Spinal cord (tissue), 10 donors: ENCODE results near the gene PRRT4. TPM values are rescaled to one million over a fixed set of nuclear protein-coding genes. Genes with fewer than 3 reads are reported as not detected.

Experiments
- DNase-seq, 6 donors: peaks; one replicate each; pipeline versions ENCODE4 v3.0.0 to v3.0.0-alpha.2; 2013 to 2015; ENCODE audit warnings: low spot score in 6 of 6, low read depth in 4 of 6
- H3K27ac ChIP-seq: one replicate; pipeline ENCODE4 v1.5.1; 2013; ENCODE audit warnings: low read depth, low read length, control low read depth
- H3K27me3 ChIP-seq: one replicate; pipeline ENCODE4 v1.6.1; 2013; ENCODE audit warnings: low read length; ENCODE audit not compliant: control insufficient read depth, insufficient read depth
- H3K36me3 ChIP-seq: one replicate; pipeline ENCODE4 v1.6.1; 2013; ENCODE audit warnings: low read length; ENCODE audit not compliant: control insufficient read depth, insufficient read depth
- H3K4me1 ChIP-seq: one replicate; pipeline ENCODE4 v1.6.1; 2013; ENCODE audit warnings: low read length; ENCODE audit not compliant: control insufficient read depth, insufficient read depth
- H3K4me3 ChIP-seq: one replicate; pipeline ENCODE4 v1.5.1; 2013; ENCODE audit warnings: low read depth, low read length, control low read depth
- H3K9me3 ChIP-seq: one replicate; pipeline ENCODE4 v1.6.1; 2013; ENCODE audit warnings: low read length; ENCODE audit not compliant: control insufficient read depth, insufficient read depth
- WGBS: methylation state at CpG from one replicate; pipeline ENCODE4 v1.1.5; 2013; ENCODE audit warnings: missing lambda C conversion rate; ENCODE audit not compliant: insufficient coverage; 5-methylcytosine and 5-hydroxymethylcytosine counted together
- polyA plus RNA-seq, 2 donors: library from polyadenylated mRNA; unstranded; fragments of 120-200 nt; gene quantifications; one replicate each; pipeline ENCODE4 v1.2.1, GENCODE V29; 2013; ENCODE audit not compliant: insufficient read length in 2 of 2
- total RNA-seq, 2 donors: library from RNA; depleted of rRNA in 1 of 2; stranded (reverse); fragments of 120-200 nt in 1 of 2; fragments of >200 nt in 1 of 2; gene quantifications; one replicate each; pipeline versions ENCODE4 v1.2.3 to v1.2.4, GENCODE V29; 2013 to 2014
- donor health status: healthy.

The PRRT4 gene
- total and polyA plus RNA-seq, 4 donors = 4.0 to 43.8 (median 20.9) TPM

DNA sequence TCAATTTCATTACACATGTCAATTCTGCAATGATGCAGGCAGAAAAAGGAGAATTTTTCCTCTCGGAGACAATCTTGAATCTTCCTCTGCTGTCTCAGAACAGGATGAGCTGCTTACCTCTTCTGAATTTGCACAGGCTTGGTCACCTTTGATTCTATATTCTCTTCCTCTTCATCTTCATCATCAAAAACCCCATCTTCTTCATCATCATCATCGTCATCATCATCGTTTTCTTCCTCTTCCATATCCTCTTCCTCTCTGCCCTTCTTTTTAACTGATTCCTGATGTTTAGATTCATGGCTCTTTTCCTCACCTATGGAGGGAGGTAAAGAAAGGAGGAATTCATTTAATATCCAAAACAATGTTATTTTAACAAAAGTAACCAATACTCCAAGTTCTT, 25.8 kb downstream of the PRRT4 start:
- Histone ChIP-seq H3K36me3 (peaks cover 44% of the 10 kb centered on the region), H3K4me3 (no peak overlapping the region), H3K4me1 (no peaks in the 10 kb centered on the region), H3K9me3 (no peaks in the 10 kb centered on the region), H3K27me3 (no peaks in the 10 kb centered on the region), H3K27ac (no peak overlapping the region)
- WGBS = 92% methylated on average over 1 of the region's 3 CpGs
- DNase-seq = no peak

DNA sequence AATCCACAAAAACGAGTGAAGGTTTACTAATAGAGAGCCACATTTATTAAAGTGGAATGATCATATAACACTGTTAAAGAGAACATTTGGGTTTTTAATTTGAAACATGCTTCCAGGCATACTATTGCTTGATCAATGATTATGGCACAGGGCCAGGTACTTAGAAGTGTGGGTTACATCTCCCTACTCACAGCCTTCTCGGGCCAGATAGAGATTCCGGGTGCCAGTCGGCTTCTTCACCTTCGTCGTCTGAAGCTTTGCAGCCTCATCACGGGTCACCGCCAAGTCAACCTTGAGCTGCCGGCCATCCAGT, 37.2 kb downstream of the PRRT4 start:
- WGBS = 97% methylated on average over 8 of the region's 9 CpGs

DNA sequence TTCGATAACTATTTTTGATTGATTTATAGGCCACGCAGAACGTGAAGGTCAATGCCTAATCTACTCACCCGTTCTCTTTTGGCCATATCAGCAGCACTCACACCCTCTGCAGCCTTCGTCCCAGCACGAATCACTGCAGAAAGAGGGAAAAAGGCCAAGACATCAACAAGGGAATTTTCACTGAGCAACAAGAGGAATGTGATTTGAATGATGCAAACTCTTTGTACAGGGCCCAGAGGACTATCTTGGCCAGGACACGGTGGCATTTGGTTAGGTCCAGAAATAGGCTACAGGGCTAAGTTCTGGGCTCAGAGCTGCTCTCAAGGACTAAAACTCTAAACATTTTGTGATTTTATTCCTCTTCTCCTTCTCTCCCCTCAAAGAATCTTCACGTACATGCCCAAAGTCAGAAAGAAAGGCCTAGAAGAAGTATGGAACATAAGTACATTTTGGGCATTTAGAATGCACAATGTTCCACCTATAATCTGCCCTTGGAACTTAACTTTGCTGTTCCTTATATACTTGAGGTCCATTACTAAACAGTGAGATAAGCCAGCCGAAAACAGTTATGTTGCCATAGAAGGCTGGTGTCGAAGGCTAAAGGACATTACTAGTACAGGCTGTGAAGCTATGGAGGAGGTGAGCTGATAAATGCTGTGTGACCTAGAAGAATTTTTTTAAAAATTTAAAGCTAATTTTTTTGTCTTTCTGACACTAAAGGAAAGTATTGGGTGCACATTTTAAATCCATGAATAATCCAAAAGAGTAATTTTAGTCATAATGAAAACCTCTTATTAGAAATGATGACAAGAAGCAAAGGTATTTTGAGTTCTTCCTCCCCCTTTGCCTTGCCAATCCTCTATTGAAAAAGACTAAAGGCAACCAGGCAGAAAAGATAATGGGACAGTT, 37.8 kb downstream of the PRRT4 start:
- no peak for DNase-seq
- Histone ChIP-seq H3K4me1 (no peaks in the 10 kb centered on the region), H3K27ac (no peak overlapping the region), H3K27me3 (no peaks in the 10 kb centered on the region), H3K4me3 (no peak overlapping the region), H3K9me3 (no peaks in the 10 kb centered on the region), H3K36me3 (peaks cover 40% of the 10 kb centered on the region)
- WGBS = 95% methylated on average over 6 of the region's 10 CpGs

More for the DNA sequence above, 37.2 kb downstream of the PRRT4 start:
- peaks cover 45% of the 10 kb centered on the region for H3K36me3 ChIP-seq
- no peaks in the 10 kb centered on the region for H3K4me1 ChIP-seq
- no peak overlapping the region for H3K4me3 ChIP-seq
- H3K9me3 ChIP-seq = no peaks in the 10 kb centered on the region
- DNase-seq = peak in 1 of 6 donors; percentile 9
- no peaks in the 10 kb centered on the region for H3K27me3 ChIP-seq
- H3K27ac ChIP-seq = no peak overlapping the region

DNA sequence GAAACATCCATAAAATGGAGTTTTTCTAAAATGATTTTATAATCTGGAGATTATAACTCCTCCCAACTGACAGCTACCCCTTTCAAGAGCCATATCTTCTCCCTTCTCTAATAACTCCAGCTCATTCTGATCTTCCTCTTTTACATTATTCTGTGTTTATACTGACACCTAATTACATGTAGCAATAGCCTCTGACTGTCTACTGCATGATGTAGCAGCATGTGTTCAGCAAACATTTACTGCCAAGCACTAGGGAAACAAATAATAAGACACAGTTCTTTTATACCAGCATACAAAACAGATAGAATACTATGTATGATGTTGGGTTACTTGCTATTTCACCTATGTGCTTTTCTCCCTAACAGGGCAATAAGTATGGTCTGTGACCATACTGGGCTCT, 38.5 kb downstream of the PRRT4 start:
- H3K27me3 ChIP-seq = no peaks in the 10 kb centered on the region
- H3K27ac ChIP-seq = no peak overlapping the region
- no peaks in the 10 kb centered on the region for H3K9me3 ChIP-seq
- no peaks in the 10 kb centered on the region for H3K4me1 ChIP-seq
- peaks cover 44% of the 10 kb centered on the region for H3K36me3 ChIP-seq
- DNase-seq = no peak
- H3K4me3 ChIP-seq = no peak overlapping the region

DNA sequence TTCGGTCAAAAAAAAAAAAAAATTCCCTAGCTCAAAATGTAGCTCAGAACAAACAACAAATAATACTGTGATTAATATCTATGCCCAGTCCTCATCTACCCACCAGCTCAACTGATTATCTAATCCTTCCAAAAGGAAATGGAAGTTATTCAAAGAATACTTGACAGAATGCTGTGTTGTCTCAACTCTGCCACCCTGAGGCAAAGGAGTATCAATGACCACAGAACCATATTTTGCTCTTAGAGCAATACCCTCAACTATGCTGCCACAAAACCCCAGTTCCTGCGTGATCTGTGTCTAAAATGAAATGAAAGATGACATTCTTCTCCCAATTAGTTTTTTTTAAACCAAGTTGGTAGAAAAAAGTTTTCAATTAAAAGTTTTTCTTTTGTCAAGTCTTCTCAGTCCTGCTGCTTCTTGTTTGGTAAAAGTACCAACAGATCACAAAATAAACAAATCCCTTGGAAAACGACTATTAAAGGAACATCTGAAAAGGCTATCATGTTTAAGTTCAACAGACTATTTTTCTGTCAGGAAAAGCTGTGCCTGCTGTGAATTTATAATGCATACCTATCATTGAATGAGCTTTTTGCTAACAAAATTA, 39.3 kb downstream of the PRRT4 start:
- Histone ChIP-seq H3K9me3 (no peaks in the 10 kb centered on the region), H3K27me3 (no peaks in the 10 kb centered on the region), H3K4me1 (no peaks in the 10 kb centered on the region), H3K27ac (no peak overlapping the region), H3K36me3 (peaks cover 49% of the 10 kb centered on the region), H3K4me3 (no peak overlapping the region)
- 100% methylated on average over 1 of the region's 3 CpGs for WGBS
- peak in 5 of 6 donors; percentile 25 to 85 (median 26) for DNase-seq

DNA sequence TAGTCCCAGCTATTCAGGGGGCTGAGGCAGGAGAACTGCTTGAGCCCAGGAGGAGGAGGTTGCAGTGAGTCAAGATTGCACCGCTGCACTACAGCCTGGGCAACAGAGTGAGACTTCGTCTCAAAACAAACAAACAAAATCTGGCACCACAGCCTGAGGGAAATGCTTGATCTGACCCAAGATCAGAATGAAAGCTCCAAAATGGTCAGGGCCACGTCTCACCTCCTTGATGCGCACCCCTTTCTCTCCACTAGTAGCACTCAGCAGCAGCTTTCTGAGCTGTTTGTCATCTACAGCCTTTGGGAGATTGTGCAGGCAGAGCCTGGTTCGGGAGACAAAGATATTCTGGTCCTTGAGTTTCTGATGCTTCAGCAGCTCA, 40.5 kb downstream of the PRRT4 start:
- no peak for DNase-seq

DNA sequence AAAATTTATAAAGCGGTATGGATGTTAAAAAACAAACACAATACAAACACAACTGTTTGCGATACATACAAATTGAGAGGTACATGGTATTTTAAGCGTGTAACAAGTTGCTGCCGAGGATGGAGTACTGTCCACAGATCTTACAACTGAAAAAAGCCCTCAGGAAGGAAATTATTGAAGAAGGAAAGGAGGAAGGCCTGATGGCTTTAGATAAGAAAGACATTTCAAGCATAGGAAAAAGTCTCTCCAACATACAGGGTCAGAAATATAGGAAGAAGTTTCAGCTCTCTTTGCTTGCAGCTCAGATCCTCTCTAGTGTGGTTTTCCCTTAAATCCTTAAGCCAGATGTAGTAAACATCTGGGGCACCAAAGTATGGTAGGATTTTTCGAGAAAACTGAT, 42.8 kb downstream of the PRRT4 start:
- Histone ChIP-seq H3K27ac (no peak overlapping the region), H3K9me3 (no peaks in the 10 kb centered on the region), H3K36me3 (peaks cover 53% of the 10 kb centered on the region), H3K4me3 (no peak overlapping the region), H3K27me3 (no peaks in the 10 kb centered on the region), H3K4me1 (no peaks in the 10 kb centered on the region)
- DNase-seq = no peak
- no CpG with 5 or more reads among the region's 5 CpGs for WGBS

More for the DNA sequence above, 40.5 kb downstream of the PRRT4 start:
- H3K4me3 ChIP-seq = no peak overlapping the region
- no peak overlapping the region for H3K27ac ChIP-seq
- 94% methylated on average over 4 of the region's 5 CpGs for WGBS
- H3K4me1 ChIP-seq = no peaks in the 10 kb centered on the region
- no peaks in the 10 kb centered on the region for H3K9me3 ChIP-seq
- peaks cover 48% of the 10 kb centered on the region for H3K36me3 ChIP-seq
- H3K27me3 ChIP-seq = no peaks in the 10 kb centered on the region

DNA sequence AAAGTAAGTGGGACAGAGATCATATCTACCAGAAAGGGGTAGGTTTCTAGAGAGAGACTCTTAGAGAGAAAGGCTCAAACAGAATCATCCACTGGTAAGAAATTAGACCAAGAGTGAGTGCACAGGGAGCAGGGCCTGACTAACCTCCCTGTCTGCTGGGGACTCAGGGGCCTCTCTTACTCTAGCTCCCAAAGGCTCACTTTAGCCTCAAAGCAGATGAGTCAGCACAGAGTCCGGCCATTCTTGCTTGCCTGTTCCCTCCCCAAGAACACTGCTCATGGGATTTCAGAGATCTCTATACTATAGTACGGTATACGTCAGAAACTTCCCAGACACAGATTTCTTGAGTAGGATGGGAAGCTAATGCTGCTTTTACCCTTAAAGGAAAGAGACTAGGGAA, 50.5 kb downstream of the PRRT4 start:
- H3K9me3 ChIP-seq = no peaks in the 10 kb centered on the region
- no CpG with 5 or more reads among the region's 3 CpGs for WGBS
- H3K36me3 ChIP-seq = peaks cover 67% of the 10 kb centered on the region
- H3K27ac ChIP-seq = no peak overlapping the region
- H3K4me3 ChIP-seq = no peak overlapping the region
- no peaks in the 10 kb centered on the region for H3K4me1 ChIP-seq
- no peak for DNase-seq
- no peaks in the 10 kb centered on the region for H3K27me3 ChIP-seq

DNA sequence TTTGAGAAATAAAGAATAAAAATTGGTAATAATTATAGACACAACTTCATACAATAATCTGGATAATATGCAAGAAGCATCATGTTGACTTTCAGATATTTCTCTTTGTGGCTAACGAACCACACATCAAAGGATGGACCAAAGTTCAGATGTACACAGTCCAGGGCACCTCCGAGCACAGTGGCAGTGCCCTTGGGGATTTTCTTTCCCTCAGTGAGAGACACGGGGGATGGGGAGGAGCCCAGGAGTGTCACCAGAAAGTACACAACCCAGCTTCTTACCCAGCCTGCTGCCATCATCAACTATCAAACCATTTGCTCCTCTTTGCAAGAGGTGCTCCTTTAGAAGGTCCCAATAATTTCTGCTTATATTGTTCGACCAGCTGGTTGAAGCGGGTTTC, 51.0 kb downstream of the PRRT4 start:
- no peaks in the 10 kb centered on the region for H3K4me1 ChIP-seq
- peaks cover 69% of the 10 kb centered on the region for H3K36me3 ChIP-seq
- 50% methylated on average over 2 of the region's 5 CpGs for WGBS
- DNase-seq = no peak
- H3K27ac ChIP-seq = no peak overlapping the region
- H3K9me3 ChIP-seq = no peaks in the 10 kb centered on the region
- no peak overlapping the region for H3K4me3 ChIP-seq
- no peaks in the 10 kb centered on the region for H3K27me3 ChIP-seq

DNA sequence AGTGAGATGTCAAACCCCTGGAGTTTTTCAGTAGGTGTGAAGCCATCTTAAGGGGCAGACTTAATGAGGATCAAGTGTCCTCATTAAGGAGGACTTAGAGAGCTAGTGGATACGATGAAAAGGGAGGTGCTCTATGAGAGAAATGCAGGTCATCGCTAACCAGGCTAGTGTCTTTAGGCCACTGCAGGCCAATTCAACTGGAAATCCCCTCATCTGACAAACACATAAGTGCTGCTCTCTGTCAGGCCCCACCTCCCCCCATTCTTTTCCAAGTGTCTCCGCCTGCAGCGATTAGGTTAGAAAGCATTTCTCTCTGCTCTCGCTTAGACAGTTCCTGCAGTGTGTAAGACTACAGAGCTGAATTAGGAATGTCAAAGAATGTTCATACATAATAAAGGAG, 51.5 kb downstream of the PRRT4 start:
- Histone ChIP-seq H3K27ac (no peak overlapping the region), H3K9me3 (no peaks in the 10 kb centered on the region), H3K27me3 (no peaks in the 10 kb centered on the region), H3K4me3 (no peak overlapping the region), H3K36me3 (peaks cover 72% of the 10 kb centered on the region), H3K4me1 (no peaks in the 10 kb centered on the region)
- DNase-seq = no peak
- WGBS = 86% methylated on average over 2 of the region's 5 CpGs
